Heart right ventricle (tissue), 16 donors: ENCODE measurements around the gene TYROBP. TPM values are rescaled to one million over a fixed set of nuclear protein-coding genes. Genes with fewer than 3 reads are reported as not detected.

Experiments used
- ATAC-seq, 8 donors: fragments of 200-7000 bp; cut with Tn5 transposase; one replicate each; pipeline ENCODE4 v1.9.1; 2020; ENCODE audit warnings: mild to moderate bottlenecking in 8 of 8, moderate library complexity in 8 of 8, moderate number of reproducible peaks in 1 of 8
- DNase-seq, 2 donors: peaks; one replicate each; pipeline ENCODE4 v3.0.0-alpha.2; 2020
- H3K27ac ChIP-seq, 10 donors: fragments of 200-600 bp; sonication (generic) in 2 of 10; one replicate each; pipeline versions ENCODE4 v1.5.0 to v1.8.0; 2020 to 2022; ENCODE audit warnings: mild to moderate bottlenecking in 3 of 10
- H3K27me3 ChIP-seq, 7 donors: fragments of 200-600 bp; one replicate each; pipeline ENCODE4 v1.8.0; 2021 to 2022; ENCODE audit warnings: mild to moderate bottlenecking in 2 of 7
- H3K36me3 ChIP-seq, 9 donors: fragments of 200-600 bp; sonication (generic) in 1 of 9; one replicate each; pipeline versions ENCODE4 v1.5.0 to v1.8.0; 2020 to 2022; ENCODE audit warnings: mild to moderate bottlenecking in 2 of 9
- H3K4me1 ChIP-seq, 9 donors: fragments of 200-600 bp; sonication (generic) in 1 of 9; one replicate each; pipeline versions ENCODE4 v1.5.0 to v1.8.0; 2020 to 2022; ENCODE audit warnings: mild to moderate bottlenecking in 4 of 9
- H3K4me3 ChIP-seq, 10 donors: fragments of 200-600 bp; sonication (generic) in 2 of 10; one replicate each; pipeline versions ENCODE4 v1.5.0 to v1.8.0; 2020 to 2022; ENCODE audit warnings: mild to moderate bottlenecking in 7 of 10, moderate library complexity in 2 of 10
- H3K9me3 ChIP-seq, 11 donors: fragments of 200-600 bp in 10 of 11; sonication (generic) in 2 of 11; one replicate each; pipeline versions ENCODE4 v1.5.0 to v1.8.0; 2013 to 2022; ENCODE audit warnings: mild to moderate bottlenecking in 2 of 11, control low read depth in 1 of 11, moderate library complexity in 1 of 11
- WGBS, 2 donors: extraction: QIAGEN DNeasy Blood & Tissue Kit; methylation state at CpG; one replicate each; pipeline ENCODE4 v1.1.7; 2013; ENCODE audit warnings: inconsistent platforms in 1 of 2; 5-methylcytosine and 5-hydroxymethylcytosine counted together
- intact Hi-C, 10 donors: fragments of 100-400 bp; cut with DNase I; formaldehyde crosslinking; loops; one replicate each; pipeline versions ENCODE4 v1.11.1 to v1.14.2; 2022
- polyA plus RNA-seq, 2 donors: library from polyadenylated mRNA; stranded (reverse); fragments of 200-250 nt; gene quantifications; one replicate each; pipeline ENCODE4 v1.2.3, GENCODE V29; 2013
- total RNA-seq, 10 donors: library from RNA; stranded (reverse); fragmentation: NEBNext Ultra II Directional in 3 of 10; extraction: Animal tissue kit (Norgen Biotek cat#: 25700) in 3 of 10; gene quantifications; one replicate each; pipeline versions ENCODE4 v1.2.1 to v1.2.4, GENCODE V29; 2021 to 2023
- TF ChIP-seq, protein P1 (sequence below), 9 donors: fragments of 200-600 bp; sonication (generic) in 2 of 9; IDR thresholded peaks; one replicate each; pipeline versions ENCODE4 v1.5.0 to v1.8.0; 2021 to 2022; ENCODE audit warnings: antibody characterized with exemption in 9 of 9, mild to moderate bottlenecking in 5 of 9, moderate library complexity in 1 of 9
- donor health status: Arrhythmogenic right ventricular cardiomyopathy.
- donor health status: ischemic (EF 13 %, LVEDD 7.1; RV severe dilation, severe dysfunction).
- donor health status: healthy with polysubstance abuse.
- donor health status: DM: no; HTN: yes; CAD: no.
- donor health status: DM: no; HTN: no; CAD: no.
- donor health status: ischemic (EF 25% LVEDD 6.9; RV normal size, moderate dysfunction).
- donor health status: ischemic (EF 25% LVEDD 5.7; RV mildly dilated, moderate dysfunction).
- donor health status: healthy.
- donor health status: DM: yes; HTN: yes; CAD: no.
- donor health status: Ischemic cardiomyopathy.
- donor health status: ischemic (EF 35%, LVEDD 5.7; RV mildly dilated, moderate dysfunction).
- donor health status: nonischemic (EF 11% LVEDD 7.7; RV severe dilation, severe dysfunction).
- donor health status: DM: yes; HTN: yes; CAD: no.
- donor health status: PGD.
- donor health status: ischemic (EF 29% LVEDD 5.4; RV normal size, mild dysfunction).
- donor health status: nonischemic (EF 23%, LVEDD 6.1; RV moderate dilation, normal function).

Gene TYROBP
- total and polyA plus RNA-seq, 12 donors = 8.4 to 122 (median 18.4) TPM

GRCh38 chr19:35938282-35939224 is 30.5 kb upstream of the TYROBP start:
- Histone ChIP-seq H3K27me3 (peaks cover 0 to 21% (median 0%) of the 10 kb centered on the region in 7 donors), H3K36me3 (peaks cover 0 to 35% (median 0%) of the 10 kb centered on the region in 9 donors), H3K9me3 (no peaks in the 10 kb centered on the region), H3K4me3 (peak overlapping the region in 3 of 10 donors; percentile 66 to 69 (median 68)), H3K4me1 (peaks cover 3 to 33% (median 23%) of the 10 kb centered on the region in 9 donors), H3K27ac (no peak overlapping the region)
- ATAC-seq (no peak), DNase-seq (no peak)
- TF ChIP-seq, protein P1, sequence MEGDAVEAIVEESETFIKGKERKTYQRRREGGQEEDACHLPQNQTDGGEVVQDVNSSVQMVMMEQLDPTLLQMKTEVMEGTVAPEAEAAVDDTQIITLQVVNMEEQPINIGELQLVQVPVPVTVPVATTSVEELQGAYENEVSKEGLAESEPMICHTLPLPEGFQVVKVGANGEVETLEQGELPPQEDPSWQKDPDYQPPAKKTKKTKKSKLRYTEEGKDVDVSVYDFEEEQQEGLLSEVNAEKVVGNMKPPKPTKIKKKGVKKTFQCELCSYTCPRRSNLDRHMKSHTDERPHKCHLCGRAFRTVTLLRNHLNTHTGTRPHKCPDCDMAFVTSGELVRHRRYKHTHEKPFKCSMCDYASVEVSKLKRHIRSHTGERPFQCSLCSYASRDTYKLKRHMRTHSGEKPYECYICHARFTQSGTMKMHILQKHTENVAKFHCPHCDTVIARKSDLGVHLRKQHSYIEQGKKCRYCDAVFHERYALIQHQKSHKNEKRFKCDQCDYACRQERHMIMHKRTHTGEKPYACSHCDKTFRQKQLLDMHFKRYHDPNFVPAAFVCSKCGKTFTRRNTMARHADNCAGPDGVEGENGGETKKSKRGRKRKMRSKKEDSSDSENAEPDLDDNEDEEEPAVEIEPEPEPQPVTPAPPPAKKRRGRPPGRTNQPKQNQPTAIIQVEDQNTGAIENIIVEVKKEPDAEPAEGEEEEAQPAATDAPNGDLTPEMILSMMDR (IDR thresholded peaks at IDR 0.05) = no peak
- intact Hi-C loops = loop anchor here in 5 of 10 donors (10.0 kb wide), 4 partner anchors 164 to 394 kb away; partner anchors contain the start of genes ARHGAP33 (in 2 of the 5), IGFLR1 (in 2 of the 5), LIN37 (in 2 of the 5) and PSENEN (in 2 of the 5)
- 79 to 84% methylated on average over 13 of the region's 13 CpGs for WGBS, 2 donors

DNA sequence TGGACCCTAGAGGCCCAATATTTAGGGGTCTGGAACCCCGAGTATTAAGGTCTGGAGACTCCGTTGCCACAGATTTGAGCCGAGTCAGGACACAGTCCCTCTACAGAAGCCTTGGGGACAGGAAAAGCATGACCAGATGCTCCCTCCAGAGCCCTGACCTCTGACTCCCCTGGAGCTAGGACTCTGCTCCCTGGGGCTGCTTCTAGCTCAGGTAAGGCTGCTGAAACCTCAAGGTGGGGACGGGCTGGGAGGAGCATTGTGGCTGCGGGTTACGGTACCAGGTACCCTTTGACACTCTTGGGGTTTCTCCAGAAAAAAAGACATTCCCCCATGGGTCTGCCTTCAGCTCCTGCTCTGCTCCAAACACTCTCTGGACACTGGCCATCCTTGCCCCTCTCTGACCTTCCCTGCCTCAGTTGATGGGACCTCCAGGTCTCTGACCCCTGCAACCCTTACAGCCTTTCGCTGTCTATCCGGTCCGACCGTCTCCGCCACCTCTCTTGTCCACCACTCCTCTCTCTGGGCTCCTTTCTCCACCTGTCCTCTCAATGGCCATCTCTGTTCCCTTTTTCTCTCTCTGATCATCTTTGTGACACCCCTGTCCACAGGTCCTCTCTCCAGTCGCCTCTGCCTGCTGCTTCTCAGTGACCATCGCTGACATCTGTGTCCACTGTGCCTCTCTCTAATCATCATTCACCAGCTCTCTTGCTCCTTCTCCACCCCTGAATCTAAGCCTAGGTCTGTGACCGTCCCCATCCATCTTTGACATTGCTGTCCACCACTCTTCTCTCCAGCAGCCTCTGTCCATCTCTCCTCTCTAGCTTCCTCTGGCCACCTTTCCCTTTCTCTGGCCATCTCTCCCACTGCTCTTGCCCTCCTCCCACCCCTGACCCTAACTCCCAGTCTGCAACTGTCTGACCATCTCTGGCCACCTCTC is 29.5 kb upstream of the TYROBP start:
- Histone ChIP-seq H3K9me3 (no peaks in the 10 kb centered on the region), H3K27ac (peak overlapping the region in 5 of 10 donors; percentile 73 to 86 (median 78)), H3K36me3 (peaks cover 0 to 28% (median 0%) of the 10 kb centered on the region in 9 donors), H3K4me3 (peak overlapping the region in 9 of 10 donors; percentile 44 to 69 (median 64)), H3K4me1 (peaks cover 3 to 33% (median 23%) of the 10 kb centered on the region in 9 donors), H3K27me3 (peaks cover 0 to 21% (median 0%) of the 10 kb centered on the region in 7 donors)
- DNase-seq (no peak), ATAC-seq (peak in 2 of 8 donors; percentile 31 to 32)
- intact Hi-C loops = loop anchor here in 5 of 10 donors (10.0 kb wide), 4 partner anchors 163 to 393 kb away; partner anchors contain the start of genes ARHGAP33 (in 2 of the 5), IGFLR1 (in 2 of the 5), LIN37 (in 2 of the 5) and PSENEN (in 2 of the 5)
- 38 to 46% methylated on average over 14 of the region's 14 CpGs for WGBS, 2 donors
- TF ChIP-seq, protein P1 (IDR thresholded peaks at IDR 0.05) = no peak

- peaks cover 0 to 21% (median 0%) of the 10 kb centered on the region in 9 donors for H3K36me3 ChIP-seq
- peak overlapping the region; percentile 34 to 69 (median 64) for H3K4me3 ChIP-seq
- TF ChIP-seq, protein P1 (IDR thresholded peaks at IDR 0.05) = no peak
- peak overlapping the region; percentile 14 to 86 (median 77) for H3K27ac ChIP-seq
- ATAC-seq = no peak
- no peaks in the 10 kb centered on the region for H3K9me3 ChIP-seq
- intact Hi-C loops = loop anchor here in 5 of 10 donors (10.0 kb wide), 4 partner anchors 162 to 392 kb away; partner anchors contain the start of genes ARHGAP33 (in 2 of the 5), IGFLR1 (in 2 of the 5), LIN37 (in 2 of the 5) and PSENEN (in 2 of the 5)
- no peak for DNase-seq
- peaks cover 3 to 36% (median 24%) of the 10 kb centered on the region in 9 donors for H3K4me1 ChIP-seq
- peaks cover 0 to 21% (median 0%) of the 10 kb centered on the region in 7 donors for H3K27me3 ChIP-seq
- 28 to 32% methylated on average over 11 of the region's 11 CpGs for WGBS, 2 donors
Measured at GRCh38 chr19:35936738-35937268, 28.7 kb upstream of the TYROBP start.
